Measurements from ENCODE around the gene MIB2. TPM values are rescaled to one million over a fixed set of nuclear protein-coding genes. Genes with fewer than 3 reads are reported as not detected.

Gene MIB2
- polyA plus RNA-seq, 1 donor from 2014 or later, result 106 TPM

DNA sequence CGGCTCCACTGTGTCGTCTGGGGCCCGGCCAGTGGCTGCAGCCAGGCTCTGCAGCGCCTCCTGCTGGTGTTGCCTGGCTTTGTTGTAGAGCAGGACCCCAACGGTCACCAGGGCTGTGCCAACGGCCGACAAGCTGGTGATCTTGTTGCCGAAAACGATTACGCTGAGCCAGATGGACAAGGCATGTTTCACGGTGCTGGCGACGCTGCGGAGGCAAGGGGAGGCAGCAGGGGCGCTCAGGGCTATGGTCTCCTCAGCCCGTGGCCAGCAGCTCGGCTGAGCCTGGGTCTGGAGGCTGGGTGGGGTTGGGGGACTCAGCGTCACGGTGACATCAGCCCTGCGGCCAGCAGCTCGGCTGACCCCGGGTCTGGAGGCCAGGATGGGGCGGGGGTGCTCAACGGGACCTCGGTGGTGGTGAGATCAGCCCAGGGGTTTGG is 50.5 kb downstream of the MIB2 start:
- Histone ChIP-seq H3K9me2 (ENCODE audit: insufficient read depth, low read length) (no peaks in the 10 kb centered on the region), H3K27ac (ENCODE audit: low read length) (no peak overlapping the region), H4K20me1 (ENCODE audit: insufficient read depth) (no peaks in the 10 kb centered on the region), H3K4me3 (ENCODE audit: low read length) (no peak overlapping the region), H3K36me3 (ENCODE audit: insufficient read depth, low read length) (no peaks in the 10 kb centered on the region), H3K9me3 (ENCODE audit: low read length) (no peaks in the 10 kb centered on the region), H2AFZ (ENCODE audit: low read depth, low read length) (no peak overlapping the region), H3F3A (ENCODE audit: insufficient read depth, low read length, poor library complexity, severe bottlenecking) (no peaks in the 10 kb centered on the region), H3K9ac (ENCODE audit: low read length) (no peak overlapping the region), H3K79me2 (replicated peaks; ENCODE audit: insufficient read depth, low read length) (no peaks in the 10 kb centered on the region), H3K4me2 (ENCODE audit: low read length) (no peak overlapping the region), H3K27me3 (ENCODE audit: insufficient read depth, low read depth, low read length) (no peaks in the 10 kb centered on the region)
- no peak for TF ChIP-seq MXI1 (conservative IDR thresholded peaks at IDR 0.05; ENCODE audit: poor library complexity, severe bottlenecking)
- TF ChIP-seq TAF1 (IDR thresholded peaks at IDR 0.05; ENCODE audit: low read depth), result no peak
- peak; percentile 45 for TF ChIP-seq CTCF (IDR thresholded peaks at IDR 0.05; ENCODE audit: poor library complexity, severe bottlenecking)
- TF ChIP-seq EZH2 (IDR thresholded peaks at IDR 0.05; ENCODE audit: borderline replicate concordance, insufficient read depth, low read length, poor library complexity, severe bottlenecking), result no peak
- no peak for TF ChIP-seq POLR2AphosphoS5 (IDR thresholded peaks at IDR 0.05)

GRCh38 chr1:1666526-1666925 is 51.2 kb downstream of the MIB2 start:
- no peaks in the 10 kb centered on the region for H3K9me2 ChIP-seq (ENCODE audit: insufficient read depth, low read length)
- H3K27ac ChIP-seq (ENCODE audit: low read length), result no peak overlapping the region
- no peaks in the 10 kb centered on the region for H3K79me2 ChIP-seq (replicated peaks; ENCODE audit: insufficient read depth, low read length)
- no peaks in the 10 kb centered on the region for H4K20me1 ChIP-seq (ENCODE audit: insufficient read depth)
- H3K36me3 ChIP-seq (ENCODE audit: insufficient read depth, low read length), result peaks cover 3% of the 10 kb centered on the region
- H3F3A ChIP-seq (ENCODE audit: insufficient read depth, low read length, poor library complexity, severe bottlenecking), result no peaks in the 10 kb centered on the region
- TF ChIP-seq EZH2 (IDR thresholded peaks at IDR 0.05; ENCODE audit: borderline replicate concordance, insufficient read depth, low read length, poor library complexity, severe bottlenecking) (no peak), MXI1 (conservative IDR thresholded peaks at IDR 0.05; ENCODE audit: poor library complexity, severe bottlenecking) (no peak)
- no peak overlapping the region for H3K4me3 ChIP-seq (ENCODE audit: low read length)
- H3K4me2 ChIP-seq (ENCODE audit: low read length), result no peak overlapping the region
- no peaks in the 10 kb centered on the region for H3K9me3 ChIP-seq (ENCODE audit: low read length)
- no peaks in the 10 kb centered on the region for H3K27me3 ChIP-seq (ENCODE audit: insufficient read depth, low read depth, low read length)
- H2AFZ ChIP-seq (ENCODE audit: low read depth, low read length), result no peak overlapping the region
- H3K9ac ChIP-seq (ENCODE audit: low read length), result no peak overlapping the region

DNA sequence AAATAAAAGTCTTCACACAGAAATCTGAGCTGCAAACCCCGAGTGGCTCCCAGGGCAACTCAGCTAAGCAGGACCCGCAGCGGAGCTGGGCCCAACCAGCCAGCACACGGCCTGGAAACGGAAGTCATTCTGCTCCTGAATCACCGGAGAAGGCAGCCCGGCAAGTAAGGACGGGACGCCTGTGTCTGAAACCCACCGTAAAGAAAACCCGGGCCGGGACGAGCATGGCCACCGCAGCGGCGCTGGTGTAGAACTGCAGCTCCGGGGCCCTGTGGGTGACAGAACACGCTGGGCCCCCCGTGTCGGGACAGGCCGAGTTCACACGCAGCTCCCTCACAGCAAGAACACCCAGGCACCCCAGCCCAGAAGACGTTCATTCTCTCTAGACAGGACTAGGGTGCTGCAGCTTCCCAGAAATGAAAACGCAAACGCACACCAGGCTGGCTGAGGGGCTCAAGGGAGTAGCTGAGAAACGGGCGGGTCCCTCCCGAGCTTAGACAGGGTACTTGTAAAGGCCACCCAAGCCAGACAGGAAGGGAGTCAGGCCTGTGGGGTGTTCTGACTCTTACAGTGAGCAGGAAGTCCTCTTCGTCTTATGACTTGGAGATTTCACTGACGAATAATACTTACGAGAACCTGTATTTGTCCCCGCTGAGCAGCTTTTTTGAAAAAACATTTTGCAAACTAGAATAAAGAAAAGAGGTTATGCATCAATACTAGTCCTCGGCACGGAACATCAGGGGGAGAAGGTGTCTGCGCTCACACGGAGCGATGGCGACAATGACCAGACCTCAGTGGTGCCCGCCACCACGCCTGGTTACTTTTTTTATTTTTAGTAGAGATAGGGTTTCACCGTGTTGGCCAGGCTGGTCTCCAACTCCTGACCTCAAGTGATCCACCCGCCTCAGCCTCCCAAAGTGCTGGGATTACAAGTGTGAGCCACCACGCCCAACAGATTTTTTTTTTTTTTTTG is 54.5 kb downstream of the MIB2 start:
- no peak overlapping the region for H3K27ac ChIP-seq (ENCODE audit: low read length)
- peaks cover 4% of the 10 kb centered on the region for H3K79me2 ChIP-seq (replicated peaks; ENCODE audit: insufficient read depth, low read length)
- TF ChIP-seq RAD21 (conservative IDR thresholded peaks at IDR 0.05) (no peak), TAF1 (IDR thresholded peaks at IDR 0.05; ENCODE audit: low read depth) (no peak)
- peaks cover 8% of the 10 kb centered on the region for H3K36me3 ChIP-seq (ENCODE audit: insufficient read depth, low read length)
- H3K9me2 ChIP-seq (ENCODE audit: insufficient read depth, low read length), result no peaks in the 10 kb centered on the region
- no peaks in the 10 kb centered on the region for H3F3A ChIP-seq (ENCODE audit: insufficient read depth, low read length, poor library complexity, severe bottlenecking)
- H3K4me2 ChIP-seq (ENCODE audit: low read length), result no peak overlapping the region
- H3K9me3 ChIP-seq (ENCODE audit: low read length), result no peaks in the 10 kb centered on the region
- no peaks in the 10 kb centered on the region for H3K27me3 ChIP-seq (ENCODE audit: insufficient read depth, low read depth, low read length)
- H4K20me1 ChIP-seq (ENCODE audit: insufficient read depth), result no peaks in the 10 kb centered on the region
- no peak overlapping the region for H3K9ac ChIP-seq (ENCODE audit: low read length)
- H3K4me3 ChIP-seq (ENCODE audit: low read length), result no peak overlapping the region
- no peak overlapping the region for H2AFZ ChIP-seq (ENCODE audit: low read depth, low read length)
